Body of pancreas (tissue), 4 donors: Measurements from ENCODE around the gene TGM2. TPM values are rescaled to one million over a fixed set of nuclear protein-coding genes. Genes with fewer than 3 reads are reported as not detected.

ENCODE experiments used
- ATAC-seq: fragments of 150-250 bp; one replicate; pipeline ENCODE4 v1.9.1; 2016
- DNase-seq, 4 donors: peaks; one replicate each; pipeline ENCODE4 v3.0.0-alpha.2; 2019
- H3K27ac ChIP-seq, 4 donors: fragments of 200-600 bp; sonication (generic); 1 replicate in 3 of 4; 2 replicates in 1 of 4; pipeline versions ENCODE4 v1.5.1 to v1.6.1; 2016 to 2019; ENCODE audit warnings: mild to moderate bottlenecking in 1 of 4, mixed read lengths in 1 of 4, moderate library complexity in 1 of 4
- H3K27me3 ChIP-seq, 2 donors: fragments of 200-600 bp; sonication (generic); one replicate each; pipeline ENCODE4 v1.6.0; 2016; ENCODE audit warnings: mild to moderate bottlenecking in 1 of 2
- H3K36me3 ChIP-seq, 2 donors: fragments of 200-600 bp; sonication (generic); replicated peaks in 1 of 2; 2 replicates each; pipeline ENCODE4 v1.5.1; 2016; ENCODE audit warnings: low read depth in 2 of 2; ENCODE audit not compliant: insufficient read depth in 1 of 2
- H3K4me1 ChIP-seq: fragments of 200-600 bp; sonication (generic); one replicate; pipeline ENCODE4 v1.6.0; 2016
- H3K4me3 ChIP-seq, 2 donors: fragments of 200-600 bp; sonication (generic); 1 replicate in 1 of 2; 2 replicates in 1 of 2; pipeline ENCODE4 v1.5.1; 2016 to 2019
- H3K9me3 ChIP-seq, 3 donors: fragments of 200-600 bp; sonication (generic); 1 replicate in 2 of 3; 2 replicates in 1 of 3; pipeline ENCODE4 v1.5.1; 2016
- POLR2A ChIP-seq, 3 donors: fragments of 450-650 bp; IDR thresholded peaks; one replicate each; pipeline ENCODE4 v1.6.1; 2016; ENCODE audit warnings: antibody characterized with exemption in 3 of 3, mild to moderate bottlenecking in 2 of 3
- WGBS, 2 donors: methylation state at CpG; one replicate each; pipeline ENCODE4 v1.1.5; 2017; 5-methylcytosine and 5-hydroxymethylcytosine counted together
- intact Hi-C: fragments of 100-400 bp; cut with DNase I; formaldehyde crosslinking; loops from one replicate; pipeline ENCODE4 v1.15.1; 2023
- total RNA-seq, 2 donors: library from RNA; depleted of rRNA; stranded (reverse); fragments of >200 nt; gene quantifications; one replicate each; pipeline ENCODE4 v1.1.0, GENCODE V29; 2016
- TF ChIP-seq, protein P1 (sequence below), 7 experiments: fragments of 450-650 bp in 4 of 7; fragments of 200-600 bp in 3 of 7; sonication (generic) in 3 of 7; IDR thresholded peaks; one replicate each; pipeline ENCODE4 v1.5.1; 2016 to 2019; ENCODE audit warnings: antibody characterized with exemption in 7 of 7

TGM2 gene
- total RNA-seq, 2 donors from 2014 or later = 17.1 to 27.5 TPM

DNA sequence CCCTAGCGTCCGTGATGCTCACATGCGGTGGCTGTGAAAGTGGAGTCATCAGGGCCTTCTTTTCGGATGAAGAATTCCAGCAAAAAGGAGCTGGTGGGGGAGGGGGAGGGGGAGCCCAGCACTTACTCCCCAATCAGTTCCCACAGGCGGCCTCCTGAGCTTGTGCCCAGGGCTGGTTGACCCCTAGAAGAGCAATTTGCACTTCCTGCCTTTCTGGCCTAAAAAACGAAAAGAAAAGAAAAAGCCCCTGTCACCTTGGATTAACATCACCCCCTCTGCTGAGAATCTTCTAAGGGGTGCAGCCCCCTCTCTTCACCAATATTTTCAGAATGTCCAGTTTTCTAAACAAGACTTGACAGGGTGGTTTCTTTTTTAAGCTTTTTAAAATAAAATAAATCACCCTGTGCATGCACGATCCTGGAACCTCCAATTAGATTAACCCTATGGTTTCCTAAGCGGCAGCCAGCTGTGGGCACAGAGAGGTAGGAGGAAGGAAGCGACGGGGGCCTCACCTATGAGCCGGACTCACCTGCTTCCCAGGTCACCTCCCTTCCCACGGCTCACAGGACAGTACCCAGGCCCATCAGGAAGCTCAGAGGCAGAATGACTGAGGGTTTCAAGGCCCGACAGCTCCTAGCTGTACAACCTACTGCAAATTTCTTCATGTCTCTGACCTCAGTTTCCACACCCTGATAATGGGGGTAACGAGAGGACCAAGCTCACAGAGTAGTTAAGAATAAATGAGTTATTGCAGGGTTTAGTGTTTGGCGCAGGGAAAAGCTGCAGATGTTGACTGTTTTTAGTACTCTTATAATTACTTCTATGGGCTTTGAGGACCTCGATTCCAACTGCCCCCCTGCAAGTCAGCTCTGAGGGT is 10.5 kb upstream of the TGM2 start:
- WGBS, 2 donors = 53 to 57% methylated on average over 16 of the region's 16 CpGs
- H3K4me1 ChIP-seq = no peaks in the 10 kb centered on the region
- H3K27me3 ChIP-seq = no peaks in the 10 kb centered on the region
- H3K27ac ChIP-seq = no peak overlapping the region
- ATAC-seq (no peak), DNase-seq (no peak)
- H3K36me3 ChIP-seq = no peaks in the 10 kb centered on the region
- no peak for TF ChIP-seq POLR2A (IDR thresholded peaks at IDR 0.05)
- TF ChIP-seq, protein P1, sequence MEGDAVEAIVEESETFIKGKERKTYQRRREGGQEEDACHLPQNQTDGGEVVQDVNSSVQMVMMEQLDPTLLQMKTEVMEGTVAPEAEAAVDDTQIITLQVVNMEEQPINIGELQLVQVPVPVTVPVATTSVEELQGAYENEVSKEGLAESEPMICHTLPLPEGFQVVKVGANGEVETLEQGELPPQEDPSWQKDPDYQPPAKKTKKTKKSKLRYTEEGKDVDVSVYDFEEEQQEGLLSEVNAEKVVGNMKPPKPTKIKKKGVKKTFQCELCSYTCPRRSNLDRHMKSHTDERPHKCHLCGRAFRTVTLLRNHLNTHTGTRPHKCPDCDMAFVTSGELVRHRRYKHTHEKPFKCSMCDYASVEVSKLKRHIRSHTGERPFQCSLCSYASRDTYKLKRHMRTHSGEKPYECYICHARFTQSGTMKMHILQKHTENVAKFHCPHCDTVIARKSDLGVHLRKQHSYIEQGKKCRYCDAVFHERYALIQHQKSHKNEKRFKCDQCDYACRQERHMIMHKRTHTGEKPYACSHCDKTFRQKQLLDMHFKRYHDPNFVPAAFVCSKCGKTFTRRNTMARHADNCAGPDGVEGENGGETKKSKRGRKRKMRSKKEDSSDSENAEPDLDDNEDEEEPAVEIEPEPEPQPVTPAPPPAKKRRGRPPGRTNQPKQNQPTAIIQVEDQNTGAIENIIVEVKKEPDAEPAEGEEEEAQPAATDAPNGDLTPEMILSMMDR (IDR thresholded peaks at IDR 0.05) = no peak
- H3K4me3 ChIP-seq = no peak overlapping the region
- intact Hi-C loops = no loop called here
- no peaks in the 10 kb centered on the region for H3K9me3 ChIP-seq

DNA sequence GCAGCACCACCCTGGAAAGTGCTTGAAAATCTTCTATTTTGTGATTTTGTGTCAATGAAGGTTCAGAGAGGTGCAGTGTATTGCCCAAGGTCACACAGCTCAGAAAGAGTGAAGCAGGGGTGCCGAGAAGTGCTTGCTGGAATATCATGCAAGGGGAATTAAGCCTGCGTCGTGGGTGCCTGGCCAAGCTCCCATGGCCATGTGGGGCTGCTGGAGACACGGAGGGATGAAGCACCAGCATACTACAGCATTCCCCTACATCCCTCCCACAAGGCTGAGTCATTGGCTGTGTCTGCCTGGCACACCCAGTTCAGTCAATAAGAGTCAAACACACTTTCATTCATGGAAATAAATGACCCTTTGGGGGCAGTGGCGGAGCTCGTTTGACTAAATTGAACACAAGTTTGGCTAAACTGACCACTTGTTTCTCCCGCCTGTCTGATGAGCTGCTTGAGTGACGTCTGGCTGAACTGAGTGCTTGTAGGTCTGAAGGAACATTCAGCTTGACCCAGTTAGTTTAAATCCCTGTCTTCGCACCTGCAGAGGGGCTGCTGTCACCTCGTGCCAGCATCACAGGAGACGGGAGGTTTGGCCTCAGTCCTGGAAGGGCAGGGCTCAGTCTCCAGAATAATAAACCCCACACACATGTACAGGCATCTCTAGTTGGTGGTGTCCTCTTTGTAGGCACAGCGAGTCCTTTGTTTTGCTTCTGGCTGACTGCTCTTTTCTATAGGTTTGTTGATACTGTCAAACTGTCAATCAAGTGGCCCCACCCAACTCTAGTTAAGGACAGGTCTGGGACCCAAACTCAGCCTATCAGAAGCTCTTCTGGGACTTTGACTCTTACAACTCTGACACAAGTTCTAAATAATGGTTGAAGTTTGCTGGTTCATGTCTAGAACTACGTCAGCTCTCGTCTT is 8.4 kb upstream of the TGM2 start:
- 29 to 34% methylated on average over 7 to 14 of the region's 14 CpGs for WGBS, 2 donors
- ATAC-seq (peak; percentile 39), DNase-seq (peak in 1 of 4 donors; percentile 47)
- Histone ChIP-seq H3K27me3 (no peaks in the 10 kb centered on the region), H3K9me3 (no peaks in the 10 kb centered on the region), H3K36me3 (no peaks in the 10 kb centered on the region), H3K4me3 (no peak overlapping the region), H3K27ac (no peak overlapping the region), H3K4me1 (no peaks in the 10 kb centered on the region)
- intact Hi-C loops = no loop called here
- TF ChIP-seq, protein P1 (IDR thresholded peaks at IDR 0.05) = no peak
- no peak for TF ChIP-seq POLR2A (IDR thresholded peaks at IDR 0.05)

DNA sequence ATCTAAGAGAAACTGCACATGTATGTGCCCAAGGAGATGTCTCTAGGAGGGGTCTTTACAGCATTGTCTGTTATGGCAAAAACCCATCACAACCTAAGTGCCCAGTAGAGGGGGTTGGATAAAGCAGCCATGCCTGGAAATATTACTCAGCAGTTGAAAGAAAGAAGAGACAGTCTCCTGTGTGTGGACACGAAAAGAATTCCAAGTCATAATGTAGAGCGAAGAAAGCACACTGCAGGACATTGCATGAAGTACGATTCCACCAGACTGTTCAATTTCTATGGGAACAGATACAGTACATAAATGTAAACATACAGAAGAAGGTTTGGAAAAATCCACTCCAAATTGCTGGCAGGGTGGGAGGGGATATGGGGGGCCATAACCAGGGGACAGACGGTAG is 7.3 kb upstream of the TGM2 start:
- Histone ChIP-seq H3K27ac (no peak overlapping the region), H3K9me3 (no peaks in the 10 kb centered on the region), H3K4me1 (no peaks in the 10 kb centered on the region), H3K27me3 (no peaks in the 10 kb centered on the region), H3K36me3 (no peaks in the 10 kb centered on the region), H3K4me3 (no peak overlapping the region)
- DNase-seq = no peak
- TF ChIP-seq POLR2A (IDR thresholded peaks at IDR 0.05) = no peak
- TF ChIP-seq, protein P1 (IDR thresholded peaks at IDR 0.05) = no peak
- no peak for ATAC-seq
- intact Hi-C loops = no loop called here
- 46 to 55% methylated on average over 4 of the region's 4 CpGs for WGBS, 2 donors

DNA sequence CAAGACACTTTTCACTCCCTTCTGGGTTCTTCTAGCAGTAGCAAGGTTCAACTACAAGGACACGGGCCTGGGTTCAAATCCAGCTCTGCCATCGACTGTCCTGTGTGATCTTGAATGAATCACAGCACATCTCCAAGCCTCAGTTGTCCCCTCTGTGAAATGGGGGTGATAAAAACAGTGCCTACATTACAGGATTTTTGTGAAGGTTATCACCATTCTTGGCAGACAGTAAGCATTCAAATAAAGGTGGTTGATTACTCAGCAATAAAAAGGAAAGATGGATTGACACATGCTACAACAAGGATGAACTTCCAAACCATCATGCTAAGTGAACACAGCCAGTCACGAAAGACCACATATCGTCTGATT is 6.6 kb upstream of the TGM2 start:
- Histone ChIP-seq H3K27ac (no peak overlapping the region), H3K9me3 (no peaks in the 10 kb centered on the region), H3K27me3 (no peaks in the 10 kb centered on the region), H3K4me1 (no peaks in the 10 kb centered on the region), H3K36me3 (no peaks in the 10 kb centered on the region), H3K4me3 (no peak overlapping the region)
- TF ChIP-seq POLR2A (IDR thresholded peaks at IDR 0.05) = no peak
- TF ChIP-seq, protein P1 (IDR thresholded peaks at IDR 0.05) = no peak
- ATAC-seq (no peak), DNase-seq (no peak)
- WGBS, 2 donors = 27 to 52% methylated on average over 4 of the region's 4 CpGs
- intact Hi-C loops = no loop called here
